DMS53 treated with DMSO at 0.1 percent for 48 hours (cell line): Measurements from ENCODE around the gene AGER.
"Not testable (repeated sequence)": the region's sequence is repeated elsewhere in the genome, so short reads cannot be mapped to it uniquely, and the experiment has no call there.

Experiments used
- DNase-seq: peaks from one replicate; lab custom pipeline; 2025; ENCODE audit not compliant: unreplicated experiment; lab: John Stamatoyannopoulos, UW

The AGER gene

DNA sequence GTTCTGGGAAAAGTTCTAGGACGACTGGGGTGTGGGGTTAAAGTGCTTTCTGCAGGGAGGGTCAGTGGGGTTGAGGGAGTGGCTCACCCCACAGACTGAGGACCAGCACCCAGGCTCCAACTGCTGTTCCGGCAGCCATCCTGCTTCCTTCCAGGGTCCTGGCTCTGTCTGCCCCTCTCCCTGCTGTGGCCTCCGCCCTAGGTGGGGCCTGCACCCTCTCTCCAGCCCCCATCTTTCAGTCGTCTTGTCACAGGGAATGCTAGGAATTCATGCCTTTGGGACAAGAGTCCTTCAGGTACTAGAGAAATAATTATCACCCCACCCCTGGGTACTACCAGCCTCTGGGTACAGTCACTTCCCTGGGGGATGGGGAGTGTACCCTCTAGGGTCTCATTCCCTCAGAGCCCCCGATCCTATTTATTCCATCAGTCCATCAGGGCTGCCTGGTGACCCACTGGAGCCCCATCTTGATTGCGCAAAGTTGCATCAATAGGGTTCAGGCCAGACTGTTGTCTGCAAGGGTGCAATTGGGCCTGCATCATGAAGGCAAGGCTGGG, at the start of gene AGER:
Gene AGER, minus strand, starts transcription at position 170 of the 557 bp plus-strand sequence. Its CDS starts 31 bp downstream, at position 139.
- no peak for DNase-seq

- DNase-seq, result no peak
Observed at GRCh38 chr6:32226434-32226833, 42.4 kb upstream of the AGER start.

DNA sequence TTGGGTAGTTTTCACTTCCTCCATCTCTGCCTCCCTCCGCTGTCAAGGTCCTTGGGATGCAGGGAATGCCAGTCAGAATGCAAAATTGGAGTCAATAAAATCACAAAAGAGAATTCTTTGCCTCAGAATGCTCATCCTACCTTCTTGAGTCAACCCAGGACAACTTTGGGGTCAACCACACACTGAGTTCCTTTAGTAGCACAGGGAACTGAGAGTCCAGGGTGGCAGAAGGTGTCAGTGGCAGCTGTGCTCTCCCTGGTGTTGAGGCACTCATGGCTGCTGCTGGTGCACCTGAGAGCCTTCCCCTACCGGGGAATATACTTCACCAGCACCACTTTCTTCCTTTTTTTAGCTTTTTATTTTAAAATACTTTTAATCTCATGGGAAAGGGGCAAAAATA, 40.6 kb upstream of the AGER start:
- DNase-seq, result no peak

- no peak for DNase-seq
Observed at GRCh38 chr6:32223258-32224235, 39.5 kb upstream of the AGER start, which contains the start of gene NOTCH4. TSS of gene NOTCH4 (minus strand) at chr6:32224067. CDS start at chr6:32223928, 139 bp downstream.

DNA sequence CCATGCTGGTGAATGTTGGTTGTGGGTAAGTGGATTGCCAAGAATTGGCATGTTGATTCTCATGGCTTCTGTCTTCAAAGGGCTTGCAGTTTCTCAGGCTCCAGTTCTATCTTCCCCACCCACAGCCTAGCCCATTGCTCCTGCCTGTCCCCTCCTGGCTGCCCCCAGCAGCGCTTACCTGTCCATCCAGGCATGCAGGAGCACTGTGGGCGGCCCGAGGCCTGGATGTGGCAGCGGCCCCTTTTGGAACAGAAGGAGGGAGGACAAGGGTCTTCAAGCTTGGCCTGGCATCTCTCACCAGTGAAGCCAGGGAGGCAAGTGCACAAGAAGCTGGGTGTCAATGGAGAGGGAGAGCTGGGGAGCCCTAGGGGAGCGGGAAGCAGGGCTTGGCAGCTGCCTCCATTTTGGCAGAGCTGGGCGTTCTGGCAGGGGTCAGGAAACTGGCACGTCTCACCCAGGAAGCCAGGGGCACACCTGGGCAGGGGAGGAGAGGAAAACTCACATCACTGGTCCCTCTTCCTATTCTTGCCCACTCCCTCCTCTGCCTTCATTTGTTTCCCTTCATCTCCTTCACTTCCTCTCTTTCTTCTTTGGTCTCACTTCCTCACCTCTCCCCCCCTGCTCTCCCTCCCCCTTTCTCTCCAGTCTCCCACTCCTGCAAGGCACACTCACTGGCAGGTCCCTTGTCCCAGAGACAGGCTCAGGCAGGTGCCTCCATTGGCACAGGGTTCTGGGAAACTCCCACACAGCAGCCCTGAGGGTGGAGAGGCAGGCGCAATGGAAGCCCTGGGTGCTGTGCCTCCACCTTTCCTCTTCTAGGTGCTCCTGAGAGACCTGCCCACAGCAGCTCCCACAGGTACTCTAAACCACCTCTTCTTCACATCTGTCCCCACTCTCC, 38.5 kb upstream of the AGER start:
- DNase-seq, result no peak

GRCh38 chr6:32220021-32220420, 36.0 kb upstream of the AGER start:
- DNase-seq, result no peak

- no peak for DNase-seq
Observed at GRCh38 chr6:32218167-32218566, 34.1 kb upstream of the AGER start.

- no peak for DNase-seq
Observed at GRCh38 chr6:32216998-32217397, 32.9 kb upstream of the AGER start.

DNA sequence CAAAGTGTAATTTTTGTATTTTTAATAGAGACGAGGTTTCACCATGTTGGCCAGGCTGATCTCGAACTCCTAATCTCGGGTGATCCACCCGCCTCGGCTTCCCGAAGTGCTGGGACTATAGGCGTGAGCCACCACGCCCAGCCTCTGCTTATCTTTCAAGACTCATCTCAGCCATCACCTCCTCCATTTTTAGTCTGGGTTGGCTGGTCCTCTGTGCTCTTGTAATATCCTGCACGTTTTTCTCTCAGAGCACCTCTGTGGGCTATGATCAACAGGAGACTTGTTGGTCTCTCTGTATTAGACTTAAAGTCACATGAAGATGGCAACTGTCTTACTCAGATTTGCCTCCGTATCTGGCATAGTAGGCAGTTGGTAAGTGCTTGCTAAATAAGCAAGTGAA, 32.2 kb upstream of the AGER start:
- no peak for DNase-seq

DNA sequence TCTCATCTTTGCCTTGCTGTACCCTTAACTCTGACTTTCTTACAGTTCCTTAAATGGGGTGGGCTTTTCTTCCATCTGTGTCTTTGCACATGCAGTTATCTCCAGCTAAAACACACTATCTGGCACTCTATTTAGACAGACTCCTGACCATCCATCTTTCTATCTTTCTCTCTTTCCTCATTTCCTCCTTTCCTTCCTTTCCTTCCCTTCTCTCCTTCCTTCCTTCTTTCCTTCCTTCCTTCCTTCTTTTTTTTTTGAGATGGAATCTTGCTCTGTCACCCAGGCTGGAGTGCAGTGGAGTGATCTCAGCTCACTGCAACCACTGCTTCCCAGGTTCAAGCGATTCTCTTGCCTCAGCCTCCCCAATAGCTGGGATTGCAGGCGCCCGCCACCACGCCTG, 31.6 kb upstream of the AGER start:
- no peak for DNase-seq

- DNase-seq, result no peak
Observed at GRCh38 chr6:32214126-32214525, 30.1 kb upstream of the AGER start.

DNA sequence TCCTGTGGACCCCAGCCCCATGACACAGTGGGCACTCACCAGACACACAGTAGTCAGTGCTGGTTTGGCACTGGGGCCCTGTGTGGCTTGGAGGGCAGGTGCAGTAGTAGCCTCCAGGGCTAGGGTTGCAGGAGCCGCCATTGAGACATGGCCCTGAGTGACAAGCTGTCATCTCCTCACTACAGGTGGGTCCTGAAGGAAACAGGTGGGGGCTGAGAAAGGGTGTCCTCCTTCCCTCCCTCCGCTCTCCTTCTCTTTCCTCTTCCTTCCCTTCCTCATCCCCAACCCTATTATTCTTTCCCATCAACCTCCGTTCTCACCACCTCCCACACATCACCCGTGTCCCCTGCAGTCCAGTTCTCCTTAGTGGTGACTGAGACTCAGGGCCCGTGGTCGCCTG, 29.6 kb upstream of the AGER start:
- DNase-seq, result no peak

- no peak for DNase-seq
Observed at GRCh38 chr6:32212076-32212760, 28.2 kb upstream of the AGER start.

GRCh38 chr6:32211432-32211831, 27.4 kb upstream of the AGER start:
- not testable (repeated sequence) for DNase-seq

DNA sequence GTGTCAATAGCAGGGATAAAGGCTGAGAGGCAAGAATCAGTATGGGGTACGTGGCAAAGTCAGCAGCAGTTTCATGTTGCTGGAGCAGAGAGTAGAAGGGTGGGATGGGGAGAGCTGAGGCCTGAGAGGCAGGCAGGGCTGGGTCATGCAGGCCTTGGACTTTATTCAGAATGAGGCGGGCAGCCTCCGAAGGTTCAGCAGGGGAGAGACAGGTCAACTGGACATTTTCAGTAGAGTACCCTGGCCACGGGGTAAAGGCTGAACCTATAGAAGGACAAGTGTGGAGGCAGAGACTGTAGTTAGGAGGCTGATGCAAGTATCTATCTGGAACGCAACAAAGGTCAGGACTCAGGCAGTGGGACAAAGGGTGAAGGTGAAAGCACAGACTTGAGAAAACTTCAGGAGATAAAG, 26.1 kb upstream of the AGER start:
- DNase-seq, result no peak

- no peak for DNase-seq
Observed at GRCh38 chr6:32208996-32209395, 24.9 kb upstream of the AGER start.

- DNase-seq, result no peak
Observed at GRCh38 chr6:32204268-32204715, 20.2 kb upstream of the AGER start.

DNA sequence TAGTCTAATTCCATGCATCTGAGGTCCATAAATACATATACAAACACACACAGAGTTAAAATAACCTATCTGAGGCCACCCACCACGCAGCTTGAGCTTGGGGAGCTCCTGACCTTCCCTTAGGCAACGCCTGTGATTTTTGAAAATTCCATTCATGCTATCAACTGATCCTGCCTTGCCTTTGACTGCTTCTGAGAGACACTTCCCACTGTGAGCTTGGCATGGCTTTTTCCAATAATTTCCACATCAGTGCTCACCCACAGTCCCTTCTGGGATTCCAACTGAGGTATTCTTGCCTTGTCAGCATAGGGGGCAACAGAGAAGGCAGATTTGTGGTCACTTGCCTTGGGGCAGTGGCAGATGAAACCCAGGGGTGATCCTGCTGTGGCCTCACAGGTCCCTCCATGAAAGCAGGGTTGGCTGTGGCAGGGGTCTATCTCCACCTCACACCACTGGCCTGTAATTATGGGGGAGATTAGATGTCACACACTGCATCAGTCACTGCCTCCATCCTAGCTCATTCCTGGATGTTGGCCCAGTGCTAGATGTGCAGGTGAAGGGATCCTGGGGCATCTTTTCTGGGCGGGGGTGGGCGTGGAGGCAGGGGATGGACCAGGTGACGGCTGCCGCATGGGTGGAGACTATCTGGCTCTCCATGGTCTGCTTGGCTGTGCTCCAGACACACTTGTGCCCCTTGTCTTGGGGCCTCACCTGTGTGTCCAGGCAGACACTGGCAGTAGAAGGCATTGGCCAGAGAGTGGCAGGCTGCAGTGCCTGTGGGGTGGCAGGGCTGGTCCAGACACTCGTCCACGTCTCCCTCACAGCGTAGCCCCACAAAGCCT, 19.6 kb upstream of the AGER start:
- no peak for DNase-seq

DNA sequence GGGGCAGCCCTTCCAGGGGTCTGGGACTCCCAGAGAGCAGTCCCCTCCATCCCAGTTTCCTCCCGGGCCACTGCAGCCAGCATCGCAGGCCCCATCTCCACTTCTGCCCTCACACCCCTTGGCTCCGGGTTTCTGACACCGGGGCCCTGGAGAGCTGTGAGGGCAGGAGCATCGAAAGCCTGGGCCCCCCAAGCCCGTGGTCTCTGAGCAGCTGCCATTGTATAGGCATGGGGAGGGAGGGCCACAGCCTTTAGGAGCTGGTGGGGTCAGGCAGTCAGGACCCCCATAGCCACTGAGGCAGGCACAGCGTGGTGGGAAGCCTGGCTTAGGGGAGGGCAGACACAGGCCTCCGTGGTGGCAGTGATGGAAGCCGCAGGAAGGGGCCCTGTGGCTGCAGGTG, 18.1 kb upstream of the AGER start:
- DNase-seq, result no peak
